K562 (cell line): Measurements from ENCODE around the gene RPL39. TPM values are rescaled to one million over a fixed set of nuclear protein-coding genes. Genes with fewer than 3 reads are reported as not detected.
A peak's percentile ranks its signal among the peaks of the same experiment; 100 is the strongest.

ENCODE experiments used
- CREB3 ChIP-seq: fragments of 450-650 bp; conservative IDR thresholded peaks from 2 replicates; pipeline ENCODE4 v1.6.1; 2016; ENCODE audit warnings: missing genetic modification characterization, low read depth, mild to moderate bottlenecking, missing compliant biosample characterization, moderate library complexity
- CTCFL ChIP-seq: IDR thresholded peaks from 2 replicates; pipeline ENCODE4 v1.6.1; 2011; ENCODE audit warnings: borderline replicate concordance, low read depth, mild to moderate bottlenecking, moderate library complexity, low read length; ENCODE audit not compliant: insufficient read depth, poor library complexity, severe bottlenecking
- HLTF ChIP-seq: fragments of 450-650 bp; IDR thresholded peaks from 2 replicates; pipeline ENCODE4 v1.6.1; 2016
- IFI16 ChIP-seq: fragments of 250-450 bp; sonication (Bioruptor Pico); IDR thresholded peaks from 2 replicates; pipeline ENCODE4 v2.1.2; 2022; ENCODE audit warnings: mild to moderate bottlenecking, inconsistent platforms
- LARP7 ChIP-seq: fragments of 450-650 bp; IDR thresholded peaks from 2 replicates; pipeline ENCODE4 v1.6.1; 2016
- POLR2G ChIP-seq: fragments of 200-400 bp; formaldehyde crosslinking; IDR thresholded peaks from 2 replicates; pipeline ENCODE4 v1.6.1; 2017; ENCODE audit warnings: low read depth, mild to moderate bottlenecking, antibody characterized with exemption, low read length, moderate library complexity
- RBM22 ChIP-seq: fragments of 200-400 bp; formaldehyde crosslinking; IDR thresholded peaks from 2 replicates; pipeline ENCODE4 v1.6.1; 2018; ENCODE audit warnings: low read length, low read depth; ENCODE audit not compliant: poor library complexity, severe bottlenecking
- SMC3 ChIP-seq: conservative IDR thresholded peaks from 2 replicates; pipeline ENCODE4 v1.6.1; 2011; ENCODE audit warnings: low read depth, low read length, improper control_type of control experiment; ENCODE audit not compliant: insufficient read depth
- polyA plus RNA-seq, 8 experiments: library from polyadenylated mRNA; depleted of rRNA in 4 of 8; stranded (reverse) in 5 of 8; unstranded in 3 of 8; fragments of >200 nt; fragmentation: Nextera tagmentation in 2 of 8; fragmentation: Illumina TruSeq in 1 of 8; extraction: Ambion mirVana in 2 of 8; extraction: Trizol in 1 of 8; gene quantifications; 2 replicates each; pipeline versions ENCODE4 v1.2.1 to v1.2.3, GENCODE V29; 2011 to 2014; ENCODE audit warnings: inconsistent platforms in 1 of 8, missing spikeins in 1 of 8
- total RNA-seq, 7 experiments: library from RNA; depleted of rRNA in 6 of 7; stranded (reverse); fragments of >200 nt in 6 of 7; fragmentation: Illumina TruSeq in 2 of 7; extraction: Trizol in 2 of 7; gene quantifications; 2 replicates each; pipeline versions ENCODE4 v1.2.1 to v1.2.3, GENCODE V29; 2011 to 2021; ENCODE audit warnings: low replicate concordance in 1 of 7

The RPL39 gene
- total and polyA plus RNA-seq, 9 of the 15 experiments (the other 6 are each of a cell fraction or from before 2014, with no cell fraction given) = 1,382 to 5,043 (median 3,226) TPM

- TF ChIP-seq CREB3 (tag) = no peak
- TF ChIP-seq LARP7 = no peak
- no peak for TF ChIP-seq CTCFL
- TF ChIP-seq RBM22 = no peak
- TF ChIP-seq SMC3 = 0 out of 2 replicates have a peak, but pooled peaks have one; percentile 7
- no peak for TF ChIP-seq IFI16 (CRISPR knock-in tag)
- TF ChIP-seq HLTF = no peak
- peak; percentile 58 for TF ChIP-seq POLR2G
Observed at GRCh38 chrX:119784747-119785446, 6.5 kb downstream of the RPL39 start (continued).
